ENCODE measurements around the gene SRGAP3. TPM values are rescaled to one million over a fixed set of nuclear protein-coding genes. Genes with fewer than 3 reads are reported as not detected.

SRGAP3 gene
- polyA plus RNA-seq, 3 donors, result 0.27 to 1.3 (median 0.87) TPM

- peaks cover 0 to 1% (median 0%) of the 10 kb centered on the region in 3 donors for H3K27me3 Mint-ChIP-seq (ENCODE audit: low read depth in 3 of 3)
- Histone ChIP-seq H3K27ac (ENCODE audit: low read depth in 1 of 2, low read length in 2 of 2) (no peak overlapping the region), H3K9me3 (replicated peaks in 1 of 2; ENCODE audit: control insufficient read depth in 1 of 2, insufficient read depth in 1 of 2, low read length in 2 of 2) (no peaks in the 10 kb centered on the region), H3K4me1 (ENCODE audit: control insufficient read depth in 1 of 2, insufficient read depth in 2 of 2, low read length in 2 of 2) (no peaks in the 10 kb centered on the region), H3K27me3 (ENCODE audit: control insufficient read depth in 2 of 2, insufficient read depth in 2 of 2, low read length in 2 of 2) (no peaks in the 10 kb centered on the region), H3K9ac (ENCODE audit: insufficient read depth, low read length, poor library complexity, severe bottlenecking) (no peak overlapping the region), H3K4me3 (replicated peaks in 1 of 3; ENCODE audit: low read depth in 2 of 3, low read length in 3 of 3) (no peak overlapping the region), H3K4me2 (replicated peaks; ENCODE audit: extremely low read depth, low read length, poor library complexity, severe bottlenecking) (no peak overlapping the region), H3K79me2 (ENCODE audit: insufficient read depth, low read length) (no peaks in the 10 kb centered on the region), H4K20me1 (ENCODE audit: insufficient read depth, low read length) (no peaks in the 10 kb centered on the region), H2AFZ (ENCODE audit: insufficient read depth, low read depth, low read length, poor library complexity, severe bottlenecking) (no peak overlapping the region), H3K36me3 (replicated peaks in 1 of 2; ENCODE audit: control insufficient read depth in 1 of 2, insufficient read depth in 2 of 2, low read length in 2 of 2) (no peaks in the 10 kb centered on the region)
- DNase-seq, result no peak
- H3K4me1 Mint-ChIP-seq, result no peaks in the 10 kb centered on the region
- intact Hi-C loops (cut with micrococcal nuclease), result no loop called here
- H3K27ac Mint-ChIP-seq, result peak overlapping the region in 1 of 7 donors; percentile 50
- no CpG with 5 or more reads among the region's 2 CpGs for WGBS (ENCODE audit: insufficient coverage)
- no peak overlapping the region for H3K4me3 Mint-ChIP-seq
- peaks cover 0 to 2% (median 0%) of the 10 kb centered on the region in 7 donors for H3K9me3 Mint-ChIP-seq
- no peaks in the 10 kb centered on the region for H3K36me3 Mint-ChIP-seq
- no peak for TF ChIP-seq CTCF (IDR thresholded peaks at IDR 0.05)
Measured at GRCh38 chr3:9007928-9008327, 241.5 kb downstream of the SRGAP3 start.

- Histone ChIP-seq H3K79me2 (ENCODE audit: insufficient read depth, low read length) (no peaks in the 10 kb centered on the region), H3K27ac (ENCODE audit: low read depth in 1 of 2, low read length in 2 of 2) (no peak overlapping the region), H3K4me3 (replicated peaks in 1 of 3; ENCODE audit: low read depth in 2 of 3, low read length in 3 of 3) (no peak overlapping the region), H3K9ac (ENCODE audit: insufficient read depth, low read length, poor library complexity, severe bottlenecking) (no peak overlapping the region), H3K4me1 (ENCODE audit: control insufficient read depth in 1 of 2, insufficient read depth in 2 of 2, low read length in 2 of 2) (no peaks in the 10 kb centered on the region), H3K4me2 (replicated peaks; ENCODE audit: extremely low read depth, low read length, poor library complexity, severe bottlenecking) (no peak overlapping the region), H3K27me3 (ENCODE audit: control insufficient read depth in 2 of 2, insufficient read depth in 2 of 2, low read length in 2 of 2) (no peaks in the 10 kb centered on the region), H4K20me1 (ENCODE audit: insufficient read depth, low read length) (no peaks in the 10 kb centered on the region), H2AFZ (ENCODE audit: insufficient read depth, low read depth, low read length, poor library complexity, severe bottlenecking) (no peak overlapping the region), H3K36me3 (replicated peaks in 1 of 2; ENCODE audit: control insufficient read depth in 1 of 2, insufficient read depth in 2 of 2, low read length in 2 of 2) (no peaks in the 10 kb centered on the region), H3K9me3 (replicated peaks in 1 of 2; ENCODE audit: control insufficient read depth in 1 of 2, insufficient read depth in 1 of 2, low read length in 2 of 2) (no peaks in the 10 kb centered on the region)
- Mint-ChIP-seq H3K27ac (peak overlapping the region in 1 of 7 donors; percentile 8), H3K27me3 (ENCODE audit: low read depth in 3 of 3) (peaks cover 0 to 1% (median 0%) of the 10 kb centered on the region in 3 donors), H3K9me3 (peaks cover 0 to 2% (median 0%) of the 10 kb centered on the region in 7 donors), H3K4me1 (no peaks in the 10 kb centered on the region), H3K36me3 (no peaks in the 10 kb centered on the region), H3K4me3 (no peak overlapping the region)
- TF ChIP-seq CTCF (IDR thresholded peaks at IDR 0.05), result no peak
- intact Hi-C loops (cut with micrococcal nuclease), result no loop called here
- DNase-seq, result no peak
- WGBS (ENCODE audit: insufficient coverage), result 100% methylated on average over 1 of the region's 2 CpGs
Measured at GRCh38 chr3:9007213-9007612, 242.2 kb downstream of the SRGAP3 start.

Measured in CD14-positive monocyte (primary cell).